Keratinocyte (primary cell): ENCODE measurements around the gene KARS1. TPM values are rescaled to one million over a fixed set of nuclear protein-coding genes. Genes with fewer than 3 reads are reported as not detected.

ENCODE experiments used
- DNase-seq: peaks from one replicate; pipeline ENCODE4 v3.0.0-alpha.2; 2011; ENCODE audit warnings: low read depth, missing footprints, low spot score
- FAIRE-seq: peaks from 2 replicates; lab custom pipeline; 2011; peaks lifted over from hg19 to GRCh38; lab: Jason Lieb, UNC
- H2AFZ ChIP-seq: 2 replicates; pipeline ENCODE4 v1.6.0; 2012; ENCODE audit warnings: low read length, control low read depth, inconsistent platforms; ENCODE audit not compliant: control insufficient read depth
- H3K27ac ChIP-seq: 2 replicates; pipeline ENCODE4 v1.5.1; 2011; ENCODE audit warnings: low read length; ENCODE audit not compliant: control insufficient read depth, insufficient read depth
- H3K27me3 ChIP-seq: 3 replicates; pipeline ENCODE4 v1.6.0; 2011; ENCODE audit warnings: low read length; ENCODE audit not compliant: control insufficient read depth, insufficient read depth; ENCODE audit errors: extremely low read depth
- H3K36me3 ChIP-seq, 2 experiments: 2 replicates in 1 of 2; 3 replicates in 1 of 2; pipeline ENCODE4 v1.5.1; 2011; ENCODE audit warnings: low read length in 2 of 2, mild to moderate bottlenecking in 1 of 2; ENCODE audit not compliant: control insufficient read depth in 2 of 2, insufficient read depth in 2 of 2; ENCODE audit errors: extremely low read depth in 1 of 2
- H3K4me1 ChIP-seq: 3 replicates; pipeline ENCODE4 v1.5.1; 2011; ENCODE audit warnings: low read length; ENCODE audit not compliant: control insufficient read depth, insufficient read depth; ENCODE audit errors: extremely low read depth
- H3K4me2 ChIP-seq: 3 replicates; pipeline ENCODE4 v1.6.0; 2011; ENCODE audit warnings: low read depth, low read length; ENCODE audit not compliant: control insufficient read depth, insufficient read depth; ENCODE audit errors: extremely low read depth
- H3K4me3 ChIP-seq, 3 experiments: fragments of 200-600 bp in 1 of 3; sonication (generic) in 1 of 3; 2 replicates in 2 of 3; 3 replicates in 1 of 3; pipeline ENCODE4 v1.5.1; 2011 to 2016; ENCODE audit warnings: low read length in 3 of 3, mild to moderate bottlenecking in 3 of 3, control low read depth in 2 of 3, inconsistent platforms in 1 of 3, low read depth in 1 of 3, mixed read lengths in 1 of 3, mixed run types in 1 of 3, moderate library complexity in 1 of 3; ENCODE audit not compliant: control insufficient read depth in 2 of 3, insufficient read depth in 2 of 3; ENCODE audit errors: extremely low read depth in 1 of 3
- H3K79me2 ChIP-seq: 2 replicates; pipeline ENCODE4 v1.6.0; 2012; ENCODE audit warnings: low read length; ENCODE audit not compliant: control insufficient read depth, insufficient read depth
- H3K9ac ChIP-seq: 3 replicates; pipeline ENCODE4 v1.6.0; 2011; ENCODE audit warnings: low read length; ENCODE audit not compliant: control insufficient read depth, insufficient read depth; ENCODE audit errors: extremely low read depth
- H3K9me1 ChIP-seq: 3 replicates; pipeline ENCODE4 v1.6.0; 2011; ENCODE audit warnings: low read length; ENCODE audit not compliant: control insufficient read depth, insufficient read depth; ENCODE audit errors: extremely low read depth
- H3K9me3 ChIP-seq: 2 replicates; pipeline ENCODE4 v1.5.1; 2012; ENCODE audit warnings: low read depth, low read length; ENCODE audit not compliant: control insufficient read depth
- H4K20me1 ChIP-seq: 3 replicates; pipeline ENCODE4 v1.6.0; 2011; ENCODE audit warnings: low read length; ENCODE audit not compliant: control insufficient read depth, insufficient read depth; ENCODE audit errors: extremely low read depth
- CTCF ChIP-seq, 3 experiments: IDR thresholded peaks in 1 of 3; conservative IDR thresholded peaks in 1 of 3; optimal IDR thresholded peaks in 1 of 3; 2 replicates in 2 of 3; 3 replicates in 1 of 3; pipeline versions ENCODE3 to v1.5.1; 2011; ENCODE audit warnings: low read length in 3 of 3, mild to moderate bottlenecking in 3 of 3, moderate library complexity in 2 of 3, control low read depth in 1 of 3, inconsistent platforms in 1 of 3; ENCODE audit not compliant: insufficient read depth in 2 of 3; ENCODE audit errors: extremely low read depth in 1 of 3
- EZH2 ChIP-seq: IDR thresholded peaks from one replicate; pipeline ENCODE4 v1.6.1; 2012; ENCODE audit warnings: inconsistent platforms, mild to moderate bottlenecking, low read length, moderate library complexity
- dilution Hi-C: fragments of 300-500 bp; cut with MboI; formaldehyde crosslinking; loops from one replicate; pipeline ENCODE4 v1.7.0; 2020; ENCODE audit warnings: low sequenced_read_pairs; ENCODE audit not compliant: extremely low pct_ligation_motif_present
- polyA plus RNA-seq, 5 experiments: library from polyadenylated mRNA; depleted of rRNA in 3 of 5; stranded (reverse) in 3 of 5; stranded (forward) in 1 of 5; unstranded in 1 of 5; fragments of >200 nt; gene quantifications; 1 replicate in 1 of 5; 2 replicates in 3 of 5; 3 replicates in 1 of 5; pipeline versions ENCODE4 v1.2.1 to v1.2.3, GENCODE V29; 2011 to 2012; ENCODE audit warnings: missing spikeins in 2 of 5, low read depth in 1 of 5, low replicate concordance in 1 of 5

KARS1 gene
- polyA plus RNA-seq, 1 donor (not counting 4 experiments of a cell fraction or from before 2014, with no cell fraction given): 206 TPM

- TF ChIP-seq EZH2: no peak
- no peak for TF ChIP-seq CTCF (optimal IDR thresholded peaks at IDR 0.05 in 1 of 3, IDR thresholded peaks at IDR 0.05 in 1 of 3, conservative IDR thresholded peaks at IDR 0.05 in 1 of 3; ENCODE audit: extremely low read depth in 1 of 3, insufficient read depth in 2 of 3, low read length in 3 of 3)
- peaks cover 12% of the 10 kb centered on the region for H3K79me2 ChIP-seq
- no peaks in the 10 kb centered on the region for H3K27me3 ChIP-seq
- no peaks in the 10 kb centered on the region for H3K9me3 ChIP-seq
- no peaks in the 10 kb centered on the region for H3K9me1 ChIP-seq
- dilution Hi-C loops: no loop called here
- no peaks in the 10 kb centered on the region for H4K20me1 ChIP-seq
- H3K9ac ChIP-seq: no peak overlapping the region
- H3K4me2 ChIP-seq: no peak overlapping the region
- H2AFZ ChIP-seq: no peak overlapping the region
- FAIRE-seq (no peak), DNase-seq (no peak)
- H3K27ac ChIP-seq: no peak overlapping the region
- H3K36me3 ChIP-seq: peaks cover 13 to 34% of the 10 kb centered on the region in 2 experiments
- peaks cover 16% of the 10 kb centered on the region for H3K4me1 ChIP-seq
- no peak overlapping the region for H3K4me3 ChIP-seq
Observed at GRCh38 chr16:75618780-75619179, 28.7 kb downstream of the KARS1 start.

- Histone ChIP-seq H3K27ac (no peak overlapping the region), H3K9me3 (no peaks in the 10 kb centered on the region), H3K9ac (no peak overlapping the region), H3K36me3 (peaks cover 19 to 41% of the 10 kb centered on the region in 2 experiments), H3K4me2 (no peak overlapping the region), H3K4me1 (peaks cover 16% of the 10 kb centered on the region), H3K9me1 (no peaks in the 10 kb centered on the region), H4K20me1 (no peaks in the 10 kb centered on the region), H3K27me3 (no peaks in the 10 kb centered on the region), H3K79me2 (peaks cover 9% of the 10 kb centered on the region), H3K4me3 (no peak overlapping the region), H2AFZ (no peak overlapping the region)
- FAIRE-seq (no peak), DNase-seq (no peak)
- TF ChIP-seq CTCF (optimal IDR thresholded peaks at IDR 0.05 in 1 of 3, IDR thresholded peaks at IDR 0.05 in 1 of 3, conservative IDR thresholded peaks at IDR 0.05 in 1 of 3; ENCODE audit: extremely low read depth in 1 of 3, insufficient read depth in 2 of 3, low read length in 3 of 3) (no peak), EZH2 (no peak)
- dilution Hi-C loops: no loop called here
Observed at GRCh38 chr16:75617121-75617520, 30.3 kb downstream of the KARS1 start.
